GM12801 (cell line): Measurements from ENCODE around the gene GNG2.

Source experiments
- CTCF ChIP-seq: IDR thresholded peaks from one replicate; pipeline ENCODE4 v1.5.1; 2011; ENCODE audit warnings: control low read depth; ENCODE audit not compliant: insufficient read length; ENCODE audit errors: extremely low read depth

Gene GNG2

GRCh38 chr14:51855234-51855633, 5.2 kb upstream of the GNG2 start:
- no peak for TF ChIP-seq CTCF

- TF ChIP-seq CTCF: no peak
Observed at GRCh38 chr14:51856792-51857296, 3.6 kb upstream of the GNG2 start.

- TF ChIP-seq CTCF: no peak
Observed at GRCh38 chr14:51859131-51859530, 1.3 kb upstream of the GNG2 start.

- no peak for TF ChIP-seq CTCF
Observed at GRCh38 chr14:51860825-51861499, 550 bp downstream of the GNG2 start.

GRCh38 chr14:51862176-51862796, 1.9 kb downstream of the GNG2 start:
- TF ChIP-seq CTCF: no peak

GRCh38 chr14:51862860-51863259, 2.4 kb downstream of the GNG2 start:
- TF ChIP-seq CTCF: no peak

- no peak for TF ChIP-seq CTCF
Observed at GRCh38 chr14:51865953-51866747, 5.7 kb downstream of the GNG2 start.
